ENCODE measurements around the gene TMEM43. TPM values are rescaled to one million over a fixed set of nuclear protein-coding genes. Genes with fewer than 3 reads are reported as not detected.
A peak's percentile ranks its signal among the peaks of the same experiment; 100 is the strongest.
"Not testable (repeated sequence)": the region's sequence is repeated elsewhere in the genome, so short reads cannot be mapped to it uniquely, and the experiment has no call there.

Gene TMEM43, protein sequence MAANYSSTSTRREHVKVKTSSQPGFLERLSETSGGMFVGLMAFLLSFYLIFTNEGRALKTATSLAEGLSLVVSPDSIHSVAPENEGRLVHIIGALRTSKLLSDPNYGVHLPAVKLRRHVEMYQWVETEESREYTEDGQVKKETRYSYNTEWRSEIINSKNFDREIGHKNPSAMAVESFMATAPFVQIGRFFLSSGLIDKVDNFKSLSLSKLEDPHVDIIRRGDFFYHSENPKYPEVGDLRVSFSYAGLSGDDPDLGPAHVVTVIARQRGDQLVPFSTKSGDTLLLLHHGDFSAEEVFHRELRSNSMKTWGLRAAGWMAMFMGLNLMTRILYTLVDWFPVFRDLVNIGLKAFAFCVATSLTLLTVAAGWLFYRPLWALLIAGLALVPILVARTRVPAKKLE
- total RNA-seq (10 to 100 TPM; 69.3 to 69.7 TPM), polyA plus RNA-seq (100 to 1,000 TPM in 1 of 2 donors, 10 to 100 TPM in 1; 83.8 to 143 TPM)

DNA sequence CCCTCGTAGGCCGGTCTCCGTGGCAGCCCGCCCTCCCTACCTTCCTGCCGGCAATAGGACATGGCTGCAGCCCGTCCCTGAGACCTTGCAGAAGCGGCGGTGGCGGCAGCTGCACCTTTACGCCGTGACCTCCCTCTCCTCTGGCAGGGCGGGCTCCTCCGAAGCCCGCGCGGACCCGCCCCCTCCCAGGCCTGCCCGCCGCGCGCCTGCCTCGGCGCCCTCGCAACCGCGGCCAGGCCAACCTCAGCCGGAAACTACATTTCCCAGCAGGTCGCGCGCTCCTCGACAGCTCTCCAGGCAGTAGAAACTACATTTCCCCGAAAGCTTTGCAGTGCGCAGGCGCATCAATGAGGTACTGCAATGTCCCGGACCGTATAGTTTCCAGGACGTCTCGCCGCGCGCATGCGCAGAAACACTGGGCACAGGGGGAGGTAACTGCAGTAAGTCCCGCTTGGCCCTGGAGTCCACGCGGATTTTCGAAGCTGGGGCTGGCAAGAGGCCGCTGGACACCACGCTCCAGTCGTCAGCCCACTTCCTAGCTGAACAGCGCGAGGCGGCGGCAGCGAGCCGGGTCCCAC is at the start of gene TMEM43, which contains the start of gene CHCHD4:
TMEM43 (plus strand) TSS at position 438 of the 578 bp plus-strand sequence. CDS start 142 bp downstream, outside the sequence.
CHCHD4 (minus strand) TSS at position 256 of the 578 bp plus-strand sequence; CDS start at position 62, 194 bp downstream.
- no peaks in the 10 kb centered on the region for H3K9me3 ChIP-seq (ENCODE audit: control insufficient read depth in 1 of 2, low read length in 2 of 2)
- peak within 1 kb of the TSS; percentile 89 for H3K27ac ChIP-seq (ENCODE audit: low read depth, low read length)
- no peaks in the 10 kb centered on the region for H3K27me3 ChIP-seq (ENCODE audit: insufficient read depth, low read length)
- H3K4me3 ChIP-seq (ENCODE audit: low read length in 2 of 2) = peak within 1 kb of the TSS; percentile 53 to 78
- peak within 1 kb of the TSS; percentile 96 to 97 (median 97) for H3K27ac Mint-ChIP-seq
- intact Hi-C loops (cut with micrococcal nuclease) = loop anchor here (1.0 to 10.0 kb wide), 7 partner anchors 20 to 824 kb away; partner anchors contain the start of genes LSM3, SLC6A6 and XPC
- peaks cover 38% of the 10 kb centered on the region for H3K4me1 ChIP-seq (ENCODE audit: insufficient read depth, low read length)
- peak; percentile 97 to 99 (median 99) for DNase-seq
- peaks cover 23% of the 10 kb centered on the region for H3K36me3 ChIP-seq (ENCODE audit: insufficient read depth, low read length)
- ChIA-PET CTCF (ENCODE audit: partially characterized antibody) (interaction anchor here (0.8 to 5.0 kb wide), 13 partner anchors 10 to 477 kb away, joined by 3 to 41 read pairs (median 3); partner anchors contain the start of genes LSM3 and XPC), POLR2A (ENCODE audit: partially characterized antibody) (interaction anchor here (0.8 to 14.1 kb wide), 19 partner anchors 9 to 1283 kb away, joined by 3 to 342 read pairs (median 7); partner anchors contain the start of genes CCDC174, HDAC11, LSM3 and NR2C2)
- H3K27me3 Mint-ChIP-seq = no peaks in the 10 kb centered on the region
- peak within 1 kb of the TSS; percentile 95 to 98 (median 96) for H3K4me3 Mint-ChIP-seq
- H3K4me1 Mint-ChIP-seq = peaks cover 38 to 64% (median 54%) of the 10 kb centered on the region in 4 donors
- peaks cover 36 to 50% of the 10 kb centered on the region in 2 donors for H3K36me3 Mint-ChIP-seq
- no peaks in the 10 kb centered on the region for H3K9me3 Mint-ChIP-seq

DNA sequence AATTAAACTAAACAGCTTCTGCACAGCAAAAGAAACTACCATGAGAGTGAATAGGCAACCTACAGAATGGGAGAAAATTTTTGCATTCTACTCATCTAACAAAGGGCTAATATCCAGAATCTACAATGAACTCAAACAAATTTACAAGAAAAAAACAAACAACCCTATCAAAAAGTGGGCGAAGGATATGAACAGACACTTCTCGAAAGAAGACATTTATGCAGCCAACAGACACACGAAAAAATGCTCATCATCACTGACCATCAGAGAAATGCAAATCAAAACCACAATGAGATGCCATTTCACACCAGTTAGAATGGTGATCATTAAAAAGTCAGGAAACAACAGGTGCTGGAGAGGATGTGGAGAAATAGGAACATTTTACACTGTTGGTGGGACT is 49.6 kb upstream of the TMEM43 start:
- CTCF ChIA-PET (ENCODE audit: partially characterized antibody); H3K36me3 ChIP-seq (ENCODE audit: insufficient read depth, low read length); H3K9me3 ChIP-seq (ENCODE audit: control insufficient read depth in 1 of 2, low read length in 2 of 2); POLR2A ChIA-PET (ENCODE audit: partially characterized antibody); DNase-seq; intact Hi-C loops (cut with micrococcal nuclease); H3K4me1 ChIP-seq (ENCODE audit: insufficient read depth, low read length); H3K4me3 ChIP-seq (ENCODE audit: low read length in 2 of 2); H3K27ac Mint-ChIP-seq; H3K27ac ChIP-seq (ENCODE audit: low read depth, low read length); H3K27me3 ChIP-seq (ENCODE audit: insufficient read depth, low read length); H3K27me3 Mint-ChIP-seq; H3K4me1 Mint-ChIP-seq; H3K36me3 Mint-ChIP-seq; H3K4me3 Mint-ChIP-seq: not testable (repeated sequence)
- H3K9me3 Mint-ChIP-seq = peaks cover 0 to 23% (median 8%) of the 10 kb centered on the region in 8 donors

DNA sequence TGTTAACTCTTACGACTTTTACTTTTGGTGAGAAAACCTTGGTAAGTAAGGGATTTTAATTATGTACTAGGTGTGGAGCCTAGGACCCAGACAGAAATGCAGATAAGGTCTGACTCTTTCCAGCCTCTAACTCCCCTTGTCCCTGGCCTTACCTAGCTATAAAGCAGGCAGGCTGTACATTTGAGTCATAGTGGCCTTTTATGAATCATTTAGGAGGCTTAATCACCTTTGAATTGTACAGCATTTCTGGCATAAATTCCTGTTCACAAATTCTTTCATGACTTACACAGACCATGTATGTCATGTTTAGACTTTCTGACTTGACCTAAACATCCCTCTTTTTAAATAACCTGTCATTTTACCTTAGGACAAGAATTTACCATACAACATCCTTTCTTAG is 47.5 kb upstream of the TMEM43 start:
- Mint-ChIP-seq H3K9me3 (peaks cover 0 to 17% (median 8%) of the 10 kb centered on the region in 8 donors), H3K36me3 (peaks cover 1 to 6% of the 10 kb centered on the region in 2 donors), H3K4me1 (peaks cover 0 to 3% (median 2%) of the 10 kb centered on the region in 4 donors), H3K27ac (no peak overlapping the region), H3K4me3 (no peak overlapping the region), H3K27me3 (peaks cover 2 to 5% of the 10 kb centered on the region in 2 donors)
- ChIA-PET CTCF (ENCODE audit: partially characterized antibody) (no interaction called here), POLR2A (ENCODE audit: partially characterized antibody) (no interaction called here)
- H3K27me3 ChIP-seq (ENCODE audit: insufficient read depth, low read length) = no peaks in the 10 kb centered on the region
- intact Hi-C loops (cut with micrococcal nuclease) = no loop called here
- no peak overlapping the region for H3K27ac ChIP-seq (ENCODE audit: low read depth, low read length)
- no peak overlapping the region for H3K4me3 ChIP-seq (ENCODE audit: low read length in 2 of 2)
- no peak for DNase-seq
- no peaks in the 10 kb centered on the region for H3K36me3 ChIP-seq (ENCODE audit: insufficient read depth, low read length)
- H3K9me3 ChIP-seq (ENCODE audit: control insufficient read depth in 1 of 2, low read length in 2 of 2) = no peaks in the 10 kb centered on the region
- H3K4me1 ChIP-seq (ENCODE audit: insufficient read depth, low read length) = no peaks in the 10 kb centered on the region

DNA sequence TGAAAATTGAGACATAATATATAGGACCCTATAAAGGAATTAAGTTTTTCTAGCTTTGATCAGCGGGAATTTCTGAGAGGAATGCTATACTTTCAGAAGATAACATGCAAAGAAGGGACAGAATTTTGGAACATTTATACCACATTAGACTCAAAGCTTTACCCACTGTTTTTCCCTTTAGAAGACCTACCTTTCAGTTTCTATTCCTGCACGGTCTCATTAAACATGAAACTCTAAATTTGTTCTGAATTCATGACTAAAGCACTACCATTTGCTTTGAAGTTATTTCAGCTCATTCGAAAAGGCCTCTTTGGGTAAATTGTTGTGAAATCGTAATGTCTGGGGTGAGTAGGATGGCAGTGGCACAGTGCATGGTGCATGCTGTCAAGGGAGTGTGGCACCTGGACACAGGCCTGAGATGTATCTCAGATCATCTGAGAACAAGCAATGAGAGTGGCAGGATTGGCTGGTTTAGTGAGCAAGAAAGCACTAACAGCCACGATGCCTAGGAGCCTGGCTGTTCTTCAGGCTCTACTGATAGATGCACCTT is 42.7 kb upstream of the TMEM43 start:
- peaks cover 0 to 4% (median 3%) of the 10 kb centered on the region in 4 donors for H3K4me1 Mint-ChIP-seq
- no peak overlapping the region for H3K4me3 Mint-ChIP-seq
- no peak overlapping the region for H3K27ac Mint-ChIP-seq
- no peaks in the 10 kb centered on the region for H3K27me3 ChIP-seq (ENCODE audit: insufficient read depth, low read length)
- no peaks in the 10 kb centered on the region for H3K4me1 ChIP-seq (ENCODE audit: insufficient read depth, low read length)
- H3K4me3 ChIP-seq (ENCODE audit: low read length in 2 of 2) = no peak overlapping the region
- peaks cover 0 to 17% (median 10%) of the 10 kb centered on the region in 8 donors for H3K9me3 Mint-ChIP-seq
- H3K36me3 Mint-ChIP-seq = peaks cover 1 to 6% of the 10 kb centered on the region in 2 donors
- H3K27ac ChIP-seq (ENCODE audit: low read depth, low read length) = no peak overlapping the region
- peaks cover 2 to 7% of the 10 kb centered on the region in 2 donors for H3K27me3 Mint-ChIP-seq
- POLR2A ChIA-PET (ENCODE audit: partially characterized antibody) = no interaction called here
- H3K36me3 ChIP-seq (ENCODE audit: insufficient read depth, low read length) = no peaks in the 10 kb centered on the region
- intact Hi-C loops (cut with micrococcal nuclease) = no loop called here
- no peak for DNase-seq
- CTCF ChIA-PET (ENCODE audit: partially characterized antibody) = no interaction called here
- H3K9me3 ChIP-seq (ENCODE audit: control insufficient read depth in 1 of 2, low read length in 2 of 2) = no peaks in the 10 kb centered on the region

DNA sequence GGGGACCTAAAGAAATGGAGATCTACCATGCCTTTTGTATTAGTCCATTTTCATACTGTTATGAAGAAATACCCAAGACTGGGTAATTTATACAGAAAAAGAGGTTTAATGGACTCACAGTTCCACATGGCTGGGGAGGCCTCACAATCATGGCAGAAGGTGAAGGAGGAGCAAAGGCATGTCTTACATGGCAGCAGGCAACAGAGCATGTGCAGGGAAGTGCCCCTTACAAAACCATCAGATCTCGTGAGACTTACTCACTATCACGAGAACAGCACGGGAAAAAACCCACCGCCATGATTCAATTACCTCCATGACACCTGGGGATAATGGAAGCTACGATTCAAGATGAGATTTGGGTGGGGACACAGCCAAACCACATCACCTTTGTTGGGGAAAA is 37.4 kb upstream of the TMEM43 start:
- POLR2A ChIA-PET (ENCODE audit: partially characterized antibody); H3K4me3 Mint-ChIP-seq; H3K36me3 Mint-ChIP-seq; H3K27ac Mint-ChIP-seq; H3K36me3 ChIP-seq (ENCODE audit: insufficient read depth, low read length); H3K4me3 ChIP-seq (ENCODE audit: low read length in 2 of 2); CTCF ChIA-PET (ENCODE audit: partially characterized antibody); H3K9me3 ChIP-seq (ENCODE audit: control insufficient read depth in 1 of 2, low read length in 2 of 2); intact Hi-C loops (cut with micrococcal nuclease); H3K27me3 ChIP-seq (ENCODE audit: insufficient read depth, low read length); H3K27ac ChIP-seq (ENCODE audit: low read depth, low read length); H3K4me1 Mint-ChIP-seq; DNase-seq; H3K4me1 ChIP-seq (ENCODE audit: insufficient read depth, low read length): not testable (repeated sequence)
- peaks cover 0 to 25% (median 17%) of the 10 kb centered on the region in 8 donors for H3K9me3 Mint-ChIP-seq
- H3K27me3 Mint-ChIP-seq = peaks cover 5 to 19% of the 10 kb centered on the region in 2 donors

DNA sequence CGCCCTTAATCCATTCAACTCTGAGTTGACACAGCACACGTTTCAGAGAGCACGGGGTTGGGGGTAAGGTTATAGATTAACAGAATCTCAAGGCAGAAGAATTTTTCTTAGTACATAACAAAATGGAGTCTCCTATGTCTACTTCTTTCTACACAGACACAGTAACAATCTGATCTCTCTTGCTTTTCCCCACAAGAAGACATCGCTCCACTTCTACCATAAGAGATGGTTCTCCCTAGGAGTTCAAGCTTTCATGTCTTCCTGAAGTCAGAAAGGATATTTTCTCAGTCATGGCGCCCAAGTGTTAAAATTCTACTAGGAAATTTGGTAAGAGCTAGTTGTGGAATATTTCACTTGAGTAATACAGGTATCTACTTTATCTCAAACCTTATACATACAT is 32.9 kb upstream of the TMEM43 start:
- H3K4me1 Mint-ChIP-seq; H3K27me3 ChIP-seq (ENCODE audit: insufficient read depth, low read length); H3K27ac ChIP-seq (ENCODE audit: low read depth, low read length); intact Hi-C loops (cut with micrococcal nuclease); H3K4me3 ChIP-seq (ENCODE audit: low read length in 2 of 2); H3K36me3 Mint-ChIP-seq; H3K9me3 ChIP-seq (ENCODE audit: control insufficient read depth in 1 of 2, low read length in 2 of 2); H3K4me1 ChIP-seq (ENCODE audit: insufficient read depth, low read length); H3K4me3 Mint-ChIP-seq; DNase-seq; H3K27ac Mint-ChIP-seq; CTCF ChIA-PET (ENCODE audit: partially characterized antibody); H3K36me3 ChIP-seq (ENCODE audit: insufficient read depth, low read length); POLR2A ChIA-PET (ENCODE audit: partially characterized antibody): not testable (repeated sequence)
- Mint-ChIP-seq H3K9me3 (peaks cover 0 to 20% (median 12%) of the 10 kb centered on the region in 8 donors), H3K27me3 (peaks cover 10 to 24% of the 10 kb centered on the region in 2 donors)

DNA sequence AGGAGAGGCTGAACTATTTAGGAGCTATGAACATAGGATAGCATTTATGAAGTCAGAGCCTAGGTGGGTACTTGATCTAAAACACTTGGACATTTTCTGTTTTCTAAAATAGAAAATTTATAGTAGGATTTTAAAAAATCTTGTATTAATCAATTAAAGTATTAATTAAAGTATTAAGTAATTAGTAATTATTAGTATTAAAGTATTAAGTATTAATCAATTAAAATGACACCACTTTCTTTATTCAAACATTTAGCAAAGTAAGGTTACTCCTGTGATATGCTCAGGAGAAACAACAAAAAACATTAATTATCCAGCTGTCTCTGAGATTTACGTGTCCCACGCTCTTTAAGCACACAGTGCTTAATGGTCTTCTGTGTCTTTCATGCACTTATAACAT is 32.4 kb upstream of the TMEM43 start:
- Mint-ChIP-seq H3K9me3 (peaks cover 0 to 16% (median 10%) of the 10 kb centered on the region in 8 donors), H3K4me3 (no peak overlapping the region), H3K27me3 (peaks cover 13 to 25% of the 10 kb centered on the region in 2 donors), H3K36me3 (peaks cover 2 to 7% of the 10 kb centered on the region in 2 donors), H3K27ac (no peak overlapping the region), H3K4me1 (no peaks in the 10 kb centered on the region)
- intact Hi-C loops (cut with micrococcal nuclease) = no loop called here
- ChIA-PET CTCF (ENCODE audit: partially characterized antibody) (no interaction called here), POLR2A (ENCODE audit: partially characterized antibody) (no interaction called here)
- H3K27ac ChIP-seq (ENCODE audit: low read depth, low read length) = no peak overlapping the region
- no peaks in the 10 kb centered on the region for H3K9me3 ChIP-seq (ENCODE audit: control insufficient read depth in 1 of 2, low read length in 2 of 2)
- no peak for DNase-seq
- H3K27me3 ChIP-seq (ENCODE audit: insufficient read depth, low read length) = no peaks in the 10 kb centered on the region
- no peak overlapping the region for H3K4me3 ChIP-seq (ENCODE audit: low read length in 2 of 2)
- H3K4me1 ChIP-seq (ENCODE audit: insufficient read depth, low read length) = no peaks in the 10 kb centered on the region
- H3K36me3 ChIP-seq (ENCODE audit: insufficient read depth, low read length) = no peaks in the 10 kb centered on the region
